WERI-Rb-1 (cell line): ENCODE data around the gene METAP1.

Source experiments
- DNase-seq: peaks from one replicate; pipeline ENCODE4 v3.0.0-alpha.2; 2020
- H3K27ac ChIP-seq: fragments of 250-450 bp; sonication (Bioruptor Pico); 2 replicates; pipeline ENCODE4 v1.5.1; 2020; ENCODE audit warnings: mild to moderate bottlenecking, moderate library complexity
- H3K27me3 ChIP-seq: fragments of 250-450 bp; sonication (Bioruptor Pico); 2 replicates; pipeline ENCODE4 v1.5.1; 2021; ENCODE audit warnings: mild to moderate bottlenecking, low read depth, moderate library complexity; ENCODE audit not compliant: insufficient read depth, severe bottlenecking
- H3K36me3 ChIP-seq: fragments of 250-450 bp; sonication (Bioruptor Pico); 2 replicates; pipeline ENCODE4 v1.5.1; 2020; ENCODE audit warnings: mild to moderate bottlenecking, moderate library complexity
- H3K4me3 ChIP-seq: 2 replicates; pipeline ENCODE4 v1.5.1; 2011; ENCODE audit warnings: low read depth, mild to moderate bottlenecking, control low read depth, low read length
- H3K9me3 ChIP-seq: fragments of 250-450 bp; sonication (Bioruptor Pico); 2 replicates; pipeline ENCODE4 v1.5.1; 2021; ENCODE audit warnings: mild to moderate bottlenecking, moderate library complexity; ENCODE audit not compliant: severe bottlenecking
- CTCF ChIP-seq: IDR thresholded peaks from 2 replicates; pipeline ENCODE4 v1.5.1; 2011; ENCODE audit warnings: low read depth, mild to moderate bottlenecking, control low read depth, inconsistent platforms, low read length

The METAP1 gene

GRCh38 chr4:99047710-99048109 lies 52.2 kb downstream of the METAP1 start:
- Histone ChIP-seq H3K36me3 (peaks cover 59% of the 10 kb centered on the region), H3K27me3 (no peaks in the 10 kb centered on the region)

DNA sequence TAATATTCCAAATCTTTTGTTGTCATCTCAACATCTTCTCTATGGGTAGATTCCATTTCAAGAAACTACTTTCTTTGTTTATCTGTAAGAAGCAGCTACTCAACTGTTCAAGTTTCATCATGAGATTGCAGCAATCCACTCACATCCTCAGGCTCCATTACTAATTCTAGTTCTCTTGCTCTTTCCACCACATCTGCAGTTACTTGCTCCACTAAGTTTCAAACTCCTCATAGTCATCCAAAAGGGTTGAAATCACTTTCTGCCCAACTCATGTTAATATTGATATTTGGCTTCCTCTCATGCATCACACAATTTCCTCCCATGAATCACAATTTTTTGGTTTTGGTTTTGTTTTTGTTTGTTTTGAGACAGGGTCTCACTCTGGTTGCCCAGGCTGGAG lies 57.4 kb downstream of the METAP1 start:
- no peak overlapping the region for H3K27ac ChIP-seq
- no peak for DNase-seq
- no peaks in the 10 kb centered on the region for H3K9me3 ChIP-seq
- TF ChIP-seq CTCF, result no peak
- H3K4me3 ChIP-seq, result no peak overlapping the region
- H3K27me3 ChIP-seq, result no peaks in the 10 kb centered on the region
- H3K36me3 ChIP-seq, result peaks cover 66% of the 10 kb centered on the region

More at GRCh38 chr4:99047710-99048109, 52.2 kb downstream of the METAP1 start:
- DNase-seq, result no peak
- no peak overlapping the region for H3K27ac ChIP-seq
- H3K9me3 ChIP-seq, result no peaks in the 10 kb centered on the region
- no peak for TF ChIP-seq CTCF
- H3K4me3 ChIP-seq, result no peak overlapping the region

- Histone ChIP-seq H3K27me3 (no peaks in the 10 kb centered on the region), H3K27ac (no peak overlapping the region), H3K36me3 (peaks cover 67% of the 10 kb centered on the region), H3K9me3 (no peaks in the 10 kb centered on the region), H3K4me3 (no peak overlapping the region)
- DNase-seq, result no peak
- TF ChIP-seq CTCF, result no peak
Observed at GRCh38 chr4:99054428-99054994, 59.0 kb downstream of the METAP1 start.

DNA sequence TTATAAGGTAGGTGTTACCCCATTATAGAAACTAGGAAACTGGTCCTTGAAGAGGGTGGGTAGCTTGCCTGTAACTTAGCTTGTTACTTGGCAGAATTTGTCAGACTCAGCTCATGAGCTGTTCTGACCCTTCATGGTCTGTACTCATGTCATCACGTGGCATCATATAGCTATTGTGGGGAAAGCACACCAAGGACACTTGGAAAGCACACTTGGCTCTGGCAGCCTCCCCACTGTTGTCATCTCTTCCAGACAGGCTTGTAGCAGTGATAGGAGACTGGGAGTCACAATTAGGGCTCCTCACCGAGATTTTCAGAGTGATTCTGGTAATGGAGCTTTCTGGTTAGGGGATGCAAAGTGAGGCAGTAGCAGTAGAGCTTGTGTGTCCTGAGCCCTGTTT lies 62.7 kb downstream of the METAP1 start:
- no peaks in the 10 kb centered on the region for H3K27me3 ChIP-seq
- peaks cover 63% of the 10 kb centered on the region for H3K36me3 ChIP-seq
- H3K4me3 ChIP-seq, result no peak overlapping the region
- H3K9me3 ChIP-seq, result no peaks in the 10 kb centered on the region
- TF ChIP-seq CTCF, result no peak
- H3K27ac ChIP-seq, result no peak overlapping the region
- no peak for DNase-seq

GRCh38 chr4:99059550-99059949 lies 64.0 kb downstream of the METAP1 start:
- Histone ChIP-seq H3K9me3 (no peaks in the 10 kb centered on the region), H3K36me3 (peaks cover 61% of the 10 kb centered on the region), H3K27ac (no peak overlapping the region), H3K27me3 (no peaks in the 10 kb centered on the region), H3K4me3 (no peak overlapping the region)
- DNase-seq, result no peak
- TF ChIP-seq CTCF, result no peak

- peaks cover 68% of the 10 kb centered on the region for H3K36me3 ChIP-seq
- H3K4me3 ChIP-seq, result no peak overlapping the region
- peaks cover 3% of the 10 kb centered on the region for H3K9me3 ChIP-seq
- DNase-seq, result no peak
- TF ChIP-seq CTCF, result no peak
- H3K27ac ChIP-seq, result no peak overlapping the region
- no peaks in the 10 kb centered on the region for H3K27me3 ChIP-seq
Observed at GRCh38 chr4:99061048-99061700, 65.7 kb downstream of the METAP1 start.
